Cardiac fibroblast (primary cell): ENCODE measurements around the gene UGGT2.

Experiments
- DNase-seq, 2 donors: peaks; one replicate each; pipeline versions ENCODE4 v3.0.0 to v3.0.0-alpha.2; 2010; ENCODE audit warnings: low read depth in 2 of 2
- H3K4me3 ChIP-seq, 2 donors: replicated peaks in 1 of 2; 1 replicate in 1 of 2; 2 replicates in 1 of 2; pipeline ENCODE4 v1.5.1; 2011; ENCODE audit warnings: low read depth in 2 of 2, low read length in 2 of 2, mild to moderate bottlenecking in 2 of 2, moderate library complexity in 1 of 2
- TF ChIP-seq, protein P1 (sequence below): IDR thresholded peaks from one replicate; pipeline ENCODE4 v1.5.1; 2011; ENCODE audit warnings: low read depth, mild to moderate bottlenecking, low read length, inconsistent platforms

UGGT2 gene

DNA sequence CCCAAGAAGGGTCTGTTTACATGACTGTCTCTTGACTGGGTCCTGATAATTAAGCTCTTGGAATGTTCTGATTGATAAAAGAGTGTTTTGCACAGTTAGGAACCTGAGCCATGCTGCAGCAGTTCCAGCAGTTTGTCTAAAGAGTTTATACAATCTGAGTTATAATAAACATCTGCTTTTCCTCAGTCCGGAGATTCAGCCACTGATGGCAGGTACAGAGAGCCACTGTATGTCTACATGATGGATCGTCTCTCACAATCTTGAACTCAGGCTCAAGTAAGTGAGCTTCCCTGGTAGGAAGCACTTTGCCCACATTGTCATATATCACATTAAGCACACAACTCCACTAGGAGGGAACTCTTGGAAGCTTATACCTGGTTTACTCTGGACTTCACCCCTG lies 84.3 kb downstream of the UGGT2 start:
- TF ChIP-seq, protein P1, sequence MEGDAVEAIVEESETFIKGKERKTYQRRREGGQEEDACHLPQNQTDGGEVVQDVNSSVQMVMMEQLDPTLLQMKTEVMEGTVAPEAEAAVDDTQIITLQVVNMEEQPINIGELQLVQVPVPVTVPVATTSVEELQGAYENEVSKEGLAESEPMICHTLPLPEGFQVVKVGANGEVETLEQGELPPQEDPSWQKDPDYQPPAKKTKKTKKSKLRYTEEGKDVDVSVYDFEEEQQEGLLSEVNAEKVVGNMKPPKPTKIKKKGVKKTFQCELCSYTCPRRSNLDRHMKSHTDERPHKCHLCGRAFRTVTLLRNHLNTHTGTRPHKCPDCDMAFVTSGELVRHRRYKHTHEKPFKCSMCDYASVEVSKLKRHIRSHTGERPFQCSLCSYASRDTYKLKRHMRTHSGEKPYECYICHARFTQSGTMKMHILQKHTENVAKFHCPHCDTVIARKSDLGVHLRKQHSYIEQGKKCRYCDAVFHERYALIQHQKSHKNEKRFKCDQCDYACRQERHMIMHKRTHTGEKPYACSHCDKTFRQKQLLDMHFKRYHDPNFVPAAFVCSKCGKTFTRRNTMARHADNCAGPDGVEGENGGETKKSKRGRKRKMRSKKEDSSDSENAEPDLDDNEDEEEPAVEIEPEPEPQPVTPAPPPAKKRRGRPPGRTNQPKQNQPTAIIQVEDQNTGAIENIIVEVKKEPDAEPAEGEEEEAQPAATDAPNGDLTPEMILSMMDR: no peak
- no peak overlapping the region for H3K4me3 ChIP-seq
- DNase-seq: no peak

DNA sequence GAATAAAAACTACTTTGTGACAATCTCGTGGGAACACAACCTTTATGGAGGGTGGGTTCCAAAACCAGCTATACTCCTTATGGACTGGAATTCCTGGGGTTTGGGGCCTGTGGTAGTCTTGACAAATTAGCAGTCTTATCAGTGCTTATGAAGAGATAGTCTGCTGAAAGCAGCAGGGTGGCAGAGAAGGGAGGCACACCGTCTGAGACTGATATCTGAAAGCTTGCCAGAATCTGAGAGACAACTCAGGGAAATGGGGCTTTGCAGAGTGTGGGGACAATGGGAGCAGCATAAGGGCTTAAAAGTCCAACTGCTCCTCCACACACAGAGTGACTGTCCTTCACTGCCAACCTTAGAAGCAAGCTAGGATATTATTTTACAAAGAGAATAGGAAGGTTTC lies 95.9 kb downstream of the UGGT2 start:
- no peak overlapping the region for H3K4me3 ChIP-seq
- no peak for DNase-seq
- TF ChIP-seq, protein P1: no peak

DNA sequence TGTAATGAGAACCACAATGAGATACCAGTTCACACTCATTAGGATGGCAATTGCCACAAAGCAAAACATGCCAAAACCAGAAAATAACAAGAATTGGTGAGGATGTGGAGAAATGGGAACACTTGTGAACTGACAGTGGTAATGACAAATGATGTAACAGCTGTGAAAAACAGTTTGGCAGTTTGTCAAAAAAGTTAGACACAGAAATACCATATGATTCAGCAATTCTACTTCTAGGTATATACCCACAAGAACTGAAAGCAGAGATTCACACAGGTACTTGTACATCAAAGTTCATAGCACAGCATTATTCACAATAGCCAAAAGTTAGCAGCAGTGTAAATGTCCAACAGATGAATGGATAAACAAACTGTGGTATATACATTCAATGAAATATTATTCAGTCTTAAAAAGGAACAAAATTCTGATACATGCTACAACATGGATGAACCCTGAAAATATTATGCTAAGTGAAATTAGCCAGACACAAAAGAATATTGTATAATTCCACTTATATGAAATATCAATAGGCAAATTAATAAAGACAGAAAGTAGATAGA lies 96.5 kb downstream of the UGGT2 start:
- H3K4me3 ChIP-seq: no peak overlapping the region
- peak; percentile 7 to 57 for DNase-seq
- TF ChIP-seq, protein P1: no peak

DNA sequence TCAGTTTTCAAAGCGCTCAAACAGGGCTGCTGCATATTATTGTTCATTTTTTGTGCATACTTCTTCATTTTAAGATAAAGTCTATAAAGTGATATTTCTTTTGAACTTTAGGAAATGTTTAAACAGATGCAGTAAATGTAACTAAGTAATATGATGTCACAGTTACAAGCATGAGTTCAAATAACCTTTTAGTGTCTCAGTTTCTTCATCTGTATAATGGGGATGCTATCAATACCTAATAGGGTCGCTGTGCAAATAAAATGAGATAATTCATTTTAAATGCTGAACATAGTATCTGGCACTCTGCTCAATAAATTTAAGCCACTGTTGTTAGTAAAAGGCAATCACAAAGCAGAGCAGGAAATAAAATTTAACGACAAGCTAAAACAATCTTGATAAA lies 97.5 kb downstream of the UGGT2 start:
- TF ChIP-seq, protein P1: no peak
- no peak for DNase-seq
- no peak overlapping the region for H3K4me3 ChIP-seq

DNA sequence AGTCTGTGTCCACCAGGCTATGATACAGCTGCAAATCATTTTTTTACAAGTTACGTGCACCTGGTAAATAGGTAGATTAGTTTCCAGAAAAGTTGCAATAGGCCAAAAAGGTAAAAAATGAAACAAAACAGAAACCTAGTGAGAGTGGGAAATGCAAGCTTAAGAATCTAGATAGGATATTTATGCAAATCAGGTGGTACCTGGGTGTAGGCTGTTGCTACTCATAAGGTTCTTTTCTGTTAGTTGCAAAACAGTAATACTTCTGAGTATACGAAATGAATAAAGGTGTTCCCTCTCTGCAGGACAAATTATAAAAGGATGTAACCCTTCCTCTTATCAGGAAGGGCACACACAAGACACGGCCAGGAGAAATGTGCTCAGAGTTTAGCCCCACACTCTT lies 97.9 kb downstream of the UGGT2 start:
- DNase-seq: no peak

DNA sequence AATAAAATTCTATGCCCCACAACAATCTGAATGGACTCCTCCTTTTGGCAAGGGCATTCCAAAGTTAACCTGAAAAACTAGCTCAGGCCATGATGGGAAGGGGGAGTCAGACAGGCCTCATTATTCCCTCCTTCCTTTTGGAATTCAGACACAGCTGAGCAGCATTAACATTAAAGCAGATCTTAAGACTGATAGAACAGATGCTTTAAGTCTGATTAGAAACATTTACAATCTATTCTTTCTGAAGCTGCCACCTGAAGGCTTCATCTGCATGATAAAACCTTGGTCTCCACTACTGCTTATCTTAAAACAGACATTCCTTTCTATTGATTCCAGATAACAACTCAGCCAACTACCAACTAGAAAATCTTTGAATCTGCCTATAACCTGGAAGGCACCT lies 98.9 kb downstream of the UGGT2 start:
- TF ChIP-seq, protein P1: no peak
- no peak for DNase-seq
- H3K4me3 ChIP-seq: no peak overlapping the region

More for the DNA sequence above, 97.9 kb downstream of the UGGT2 start:
- no peak overlapping the region for H3K4me3 ChIP-seq
- TF ChIP-seq, protein P1: no peak

DNA sequence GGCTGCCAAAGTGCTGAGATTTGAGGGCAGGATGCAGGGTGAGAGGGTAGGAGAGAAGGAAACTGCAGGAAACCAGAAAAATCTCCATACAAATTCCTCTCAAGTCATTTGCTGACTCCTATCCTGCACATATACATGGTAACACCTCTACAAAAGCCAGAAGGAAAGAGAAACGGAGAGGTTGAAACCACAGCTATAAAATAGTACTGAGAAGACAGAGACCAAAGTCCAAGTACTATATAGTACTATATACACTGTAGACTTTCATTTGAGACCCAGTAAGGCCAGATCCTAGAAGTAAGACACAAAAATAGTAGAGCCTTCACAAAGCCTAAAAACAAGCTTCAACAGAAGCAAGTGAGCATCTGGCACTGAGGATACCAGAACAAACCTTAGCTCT lies 103.1 kb downstream of the UGGT2 start:
- TF ChIP-seq, protein P1: no peak
- no peak overlapping the region for H3K4me3 ChIP-seq
- DNase-seq: no peak
